Body of pancreas (tissue), 4 donors: ENCODE results near the gene NELFCD.

Experiments used
- CTCF ChIP-seq, 7 experiments: fragments of 450-650 bp in 4 of 7; fragments of 200-600 bp in 3 of 7; sonication (generic) in 3 of 7; IDR thresholded peaks; one replicate each; pipeline ENCODE4 v1.5.1; 2016 to 2019; ENCODE audit warnings: antibody characterized with exemption in 7 of 7
- POLR2A ChIP-seq, 3 donors: fragments of 450-650 bp; IDR thresholded peaks; one replicate each; pipeline ENCODE4 v1.6.1; 2016; ENCODE audit warnings: antibody characterized with exemption in 3 of 3, mild to moderate bottlenecking in 2 of 3

DNA sequence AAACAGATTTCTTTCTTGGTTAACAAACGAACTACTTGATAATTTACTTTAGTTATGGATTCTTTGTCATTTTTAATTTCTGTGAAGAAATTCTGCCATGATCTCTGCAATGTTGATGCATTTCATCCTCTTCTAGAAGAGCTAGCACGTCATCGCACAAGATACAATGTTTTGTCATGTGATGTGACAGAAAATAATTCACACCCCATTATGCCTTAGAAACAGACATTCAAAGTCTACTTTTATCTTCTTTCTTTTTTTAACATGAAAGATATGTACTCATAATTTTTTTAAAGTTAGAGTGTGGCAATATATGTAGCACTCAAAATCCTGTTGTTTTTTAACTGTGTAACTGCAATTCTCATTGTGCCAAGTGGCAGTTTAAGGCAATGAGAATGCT, 39.6 kb upstream of the NELFCD start:
- TF ChIP-seq POLR2A (IDR thresholded peaks at IDR 0.05) (no peak), CTCF (IDR thresholded peaks at IDR 0.05) (no peak)
